GM19240 (cell line): ENCODE results near the gene PLA2G6.

Source experiments
- DNase-seq: peaks from one replicate; pipeline ENCODE4 v3.0.0; 2011; ENCODE audit warnings: low spot score; ENCODE audit not compliant: insufficient read length

PLA2G6 gene

GRCh38 chr22:38071421-38072321, 110.0 kb downstream of the PLA2G6 start:
- DNase-seq, result no peak

GRCh38 chr22:38070250-38070921, 111.2 kb downstream of the PLA2G6 start:
- DNase-seq, result no peak

GRCh38 chr22:38069372-38070249, 112.0 kb downstream of the PLA2G6 start:
- DNase-seq, result no peak

GRCh38 chr22:38068641-38069371, 112.8 kb downstream of the PLA2G6 start:
- DNase-seq, result no peak

- no peak for DNase-seq
Measured at GRCh38 chr22:38067761-38068360, 113.8 kb downstream of the PLA2G6 start.

- no peak for DNase-seq
Measured at GRCh38 chr22:38067028-38067415, 114.6 kb downstream of the PLA2G6 start.

GRCh38 chr22:38066381-38067027, 115.1 kb downstream of the PLA2G6 start:
- DNase-seq, result no peak

- DNase-seq, result no peak
Measured at GRCh38 chr22:38065539-38065938, 116.1 kb downstream of the PLA2G6 start.

- DNase-seq, result no peak
Measured at GRCh38 chr22:38062791-38063190, 118.8 kb downstream of the PLA2G6 start.
